NCI-H524 treated with DMSO at 0.1 percent for 48 hours (cell line): Measurements from ENCODE around the gene MAN1B1.

Experiments used
- DNase-seq: peaks from one replicate; lab custom pipeline; 2025; lab: John Stamatoyannopoulos, UW

Gene MAN1B1

DNA sequence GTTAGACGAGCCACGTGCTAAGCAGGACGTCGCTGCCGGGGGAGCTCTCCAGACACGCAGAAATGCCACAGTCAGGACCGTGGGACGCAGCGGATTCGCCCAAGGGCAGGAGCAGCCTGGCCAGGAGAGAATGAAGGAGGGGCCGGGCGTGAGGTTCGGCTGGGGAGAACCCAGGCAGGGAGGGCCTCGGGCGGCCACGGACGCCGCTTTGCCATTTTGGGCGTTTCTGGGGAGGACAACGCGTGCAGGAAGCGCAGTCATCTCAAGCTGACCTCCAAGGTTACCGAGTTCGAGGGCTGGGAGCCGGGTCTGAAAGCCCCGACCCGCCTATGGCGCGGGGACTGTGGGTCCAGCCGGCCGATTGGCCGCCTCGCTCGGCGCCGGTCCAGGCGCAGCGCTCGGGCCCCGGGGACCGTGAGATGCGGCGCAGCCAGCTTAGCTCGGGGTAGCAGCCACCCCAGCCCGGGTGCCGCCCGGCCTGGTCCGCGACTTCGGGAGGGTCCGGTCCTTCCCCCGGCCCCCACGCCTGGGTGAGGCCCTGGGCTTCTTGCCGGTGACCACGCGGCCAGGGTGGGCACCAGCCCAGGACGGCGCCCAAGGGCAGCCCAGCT, 760 bp upstream of the MAN1B1 start:
- DNase-seq = no peak

GRCh38 chr9:137087409-137087925, 682 bp downstream of the MAN1B1 start:
- no peak for DNase-seq

GRCh38 chr9:137088121-137088520, 1.3 kb downstream of the MAN1B1 start:
- DNase-seq = no peak

DNA sequence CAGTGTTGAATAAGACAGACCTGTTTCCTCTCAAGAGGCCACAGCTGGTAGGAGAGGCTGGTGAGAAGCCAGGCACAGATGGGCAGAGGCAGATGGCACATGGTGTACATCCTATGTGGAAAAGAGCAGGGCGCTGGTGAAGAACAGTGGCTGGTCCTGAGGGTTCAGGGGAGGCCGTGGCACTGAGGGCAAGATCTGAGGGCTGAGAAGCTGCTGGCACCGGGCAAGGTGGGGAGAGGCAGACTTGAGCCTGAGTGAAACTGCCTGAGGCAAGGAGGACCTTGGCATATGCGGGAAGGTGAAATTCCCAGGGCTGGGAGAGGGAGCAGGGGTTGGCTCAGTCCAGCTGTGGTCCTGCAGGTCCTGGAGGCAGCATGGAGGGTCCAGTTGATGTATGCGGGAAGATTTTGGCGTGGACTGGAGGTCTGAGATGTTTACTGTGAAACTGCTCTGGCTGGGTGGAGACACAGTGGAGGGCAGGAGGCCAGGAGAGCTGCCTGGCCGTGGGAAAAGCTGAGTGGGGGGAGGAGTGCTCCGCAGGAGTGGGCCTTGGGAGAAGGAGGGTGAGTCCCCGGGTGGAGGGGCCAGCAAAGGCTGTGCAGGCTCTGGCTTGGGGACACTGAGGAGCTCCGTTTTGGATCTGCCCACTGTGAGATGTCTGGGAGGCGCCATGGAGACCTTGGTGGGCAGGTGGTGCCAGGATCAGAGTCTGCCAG, 2.6 kb downstream of the MAN1B1 start:
- peak; percentile 77 for DNase-seq

DNA sequence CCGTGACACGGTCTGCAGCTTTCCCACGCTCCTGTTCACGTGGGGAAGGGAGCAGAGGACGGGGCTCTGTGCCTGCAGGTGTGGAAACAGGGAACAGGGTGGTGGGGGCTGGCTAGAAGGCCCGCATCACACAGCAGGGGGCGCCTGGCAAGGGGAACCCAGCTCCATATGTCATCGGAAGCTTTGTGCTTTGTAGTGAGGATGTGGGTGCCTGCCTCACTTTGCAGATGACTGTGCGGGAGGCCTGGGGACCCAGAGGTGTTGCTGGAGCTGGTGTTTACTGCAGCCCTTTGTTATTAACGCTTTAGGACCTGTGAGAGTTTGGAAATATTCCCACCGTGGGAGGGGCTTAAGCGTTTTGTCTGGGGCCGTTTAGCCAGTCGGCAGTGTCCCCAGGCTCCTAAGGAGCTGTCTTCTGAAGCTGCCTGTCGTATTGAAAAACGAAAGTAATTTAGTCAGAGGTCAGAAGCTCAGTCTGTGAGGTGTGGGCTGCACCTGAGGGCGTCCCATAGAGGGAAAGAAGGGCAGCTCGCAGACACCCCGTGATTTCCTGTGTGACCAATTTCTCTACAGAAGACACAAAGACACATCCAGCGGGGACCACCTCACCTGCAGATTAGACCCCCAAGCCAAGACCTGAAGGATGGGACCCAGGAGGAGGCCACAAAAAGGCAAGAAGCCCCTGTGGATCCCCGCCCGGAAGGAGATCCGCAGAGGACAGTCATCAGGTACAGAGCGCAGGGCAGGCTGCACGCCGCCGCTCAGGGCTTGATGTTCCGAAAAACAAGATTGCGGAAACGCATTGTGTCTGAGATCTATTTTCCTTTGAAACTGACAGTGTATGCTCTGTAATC, 9.1 kb downstream of the MAN1B1 start:
- DNase-seq = no peak

GRCh38 chr9:137096785-137097546, 10.2 kb downstream of the MAN1B1 start:
- DNase-seq = no peak

GRCh38 chr9:137097761-137098462, 11.1 kb downstream of the MAN1B1 start:
- no peak for DNase-seq

- DNase-seq = no peak
These were observed 12.4 kb downstream of the MAN1B1 start for GRCh38 chr9:137099231-137099630.

DNA sequence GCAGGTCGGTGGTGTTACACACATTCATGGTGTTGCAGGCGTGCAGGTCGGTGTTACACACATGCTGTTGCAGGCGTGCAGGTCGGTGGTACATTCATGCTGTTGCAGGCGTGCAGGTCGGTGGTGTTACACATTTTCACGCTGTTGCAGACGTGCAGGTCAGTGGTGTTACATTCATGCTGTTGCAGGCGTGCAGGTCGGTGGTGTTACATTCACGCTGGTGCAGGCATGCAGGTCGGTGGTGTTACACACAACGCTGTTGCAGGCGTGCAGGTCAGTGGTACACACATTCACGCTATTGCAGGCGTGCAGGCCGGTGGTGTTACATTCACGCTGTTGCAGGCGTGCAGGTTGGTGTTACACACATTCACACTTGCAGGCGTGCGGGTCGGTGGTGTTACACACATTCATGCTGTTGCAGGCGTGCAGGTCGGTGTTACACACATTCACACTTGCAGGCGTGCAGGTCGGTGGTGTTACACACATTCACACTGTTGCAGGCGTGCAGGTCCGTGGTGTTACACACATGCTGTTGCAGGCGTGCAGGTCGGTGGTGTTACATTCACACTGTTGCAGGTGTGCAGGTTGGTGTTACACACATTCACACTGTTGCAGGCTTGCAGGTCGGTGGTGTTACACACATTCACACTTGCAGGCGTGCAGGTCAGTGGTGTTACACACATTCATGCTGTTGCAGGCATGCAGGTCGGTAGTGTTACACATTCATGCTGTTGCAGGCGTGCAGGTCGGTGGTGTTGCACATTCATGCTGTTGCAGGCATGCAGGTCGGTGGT, 16.6 kb downstream of the MAN1B1 start:
- no peak for DNase-seq

DNA sequence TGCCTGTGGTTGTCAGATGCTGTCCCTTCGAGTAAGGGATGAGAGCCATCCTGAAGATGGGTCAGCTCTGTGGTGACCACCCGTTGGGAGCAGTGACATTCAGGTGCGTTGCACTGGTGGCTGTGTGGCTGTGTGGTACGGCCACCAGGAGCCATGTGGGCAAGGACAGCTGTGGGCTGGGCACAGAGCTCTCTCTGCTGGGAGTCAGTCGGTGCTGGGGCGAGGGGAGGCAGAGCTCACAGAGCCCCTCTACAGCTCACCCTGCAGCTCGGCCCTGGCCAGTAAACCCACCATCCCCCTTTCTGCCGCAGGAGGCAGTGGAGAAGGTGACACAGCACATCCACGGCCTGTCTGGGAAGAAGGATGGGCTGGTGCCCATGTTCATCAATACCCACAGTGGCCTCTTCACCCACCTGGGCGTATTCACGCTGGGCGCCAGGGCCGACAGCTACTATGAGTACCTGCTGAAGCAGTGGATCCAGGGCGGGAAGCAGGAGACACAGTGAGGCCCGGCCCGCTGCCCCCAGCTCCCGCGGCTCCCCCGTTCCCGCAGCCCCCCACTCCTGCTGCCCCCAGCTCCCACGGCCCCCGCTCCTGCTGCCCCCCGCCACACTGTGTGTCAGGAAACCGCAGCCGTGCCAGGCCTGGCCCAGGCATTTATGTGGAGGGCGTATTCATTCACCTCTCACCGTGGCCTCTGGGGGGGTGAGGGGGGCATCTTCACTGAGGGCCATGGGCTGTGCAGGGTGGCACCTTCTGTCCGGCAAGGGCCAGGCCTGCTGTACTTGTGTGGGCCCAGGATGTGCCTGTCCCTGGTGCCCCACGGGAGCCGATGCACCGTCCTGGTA, 19.3 kb downstream of the MAN1B1 start:
- no peak for DNase-seq

DNA sequence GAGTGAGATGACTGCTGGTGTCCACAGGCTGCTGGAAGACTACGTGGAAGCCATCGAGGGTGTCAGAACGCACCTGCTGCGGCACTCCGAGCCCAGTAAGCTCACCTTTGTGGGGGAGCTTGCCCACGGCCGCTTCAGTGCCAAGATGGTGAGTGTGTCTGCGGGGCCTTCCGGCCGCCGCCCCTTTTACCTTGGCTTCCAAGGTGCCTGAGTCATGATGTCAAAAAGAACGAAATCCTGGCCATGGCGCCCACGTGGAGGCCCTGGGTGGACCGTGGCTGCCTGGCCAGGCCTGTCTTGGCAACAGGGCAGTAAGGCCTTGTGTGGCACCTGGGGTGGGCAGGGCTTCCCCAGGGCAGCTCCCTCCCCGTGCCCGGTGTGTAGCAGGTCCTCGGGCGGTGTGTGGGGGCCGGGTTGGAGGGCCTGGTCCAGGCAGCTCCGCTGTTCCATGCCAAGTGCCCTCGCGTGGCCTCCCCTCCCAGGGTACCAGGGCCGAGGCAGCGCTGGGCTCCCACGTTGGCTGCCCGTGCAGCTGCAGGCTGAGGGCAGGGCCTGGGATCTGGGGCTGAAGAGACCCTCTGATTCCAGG, 20.0 kb downstream of the MAN1B1 start:
- DNase-seq = no peak

DNA sequence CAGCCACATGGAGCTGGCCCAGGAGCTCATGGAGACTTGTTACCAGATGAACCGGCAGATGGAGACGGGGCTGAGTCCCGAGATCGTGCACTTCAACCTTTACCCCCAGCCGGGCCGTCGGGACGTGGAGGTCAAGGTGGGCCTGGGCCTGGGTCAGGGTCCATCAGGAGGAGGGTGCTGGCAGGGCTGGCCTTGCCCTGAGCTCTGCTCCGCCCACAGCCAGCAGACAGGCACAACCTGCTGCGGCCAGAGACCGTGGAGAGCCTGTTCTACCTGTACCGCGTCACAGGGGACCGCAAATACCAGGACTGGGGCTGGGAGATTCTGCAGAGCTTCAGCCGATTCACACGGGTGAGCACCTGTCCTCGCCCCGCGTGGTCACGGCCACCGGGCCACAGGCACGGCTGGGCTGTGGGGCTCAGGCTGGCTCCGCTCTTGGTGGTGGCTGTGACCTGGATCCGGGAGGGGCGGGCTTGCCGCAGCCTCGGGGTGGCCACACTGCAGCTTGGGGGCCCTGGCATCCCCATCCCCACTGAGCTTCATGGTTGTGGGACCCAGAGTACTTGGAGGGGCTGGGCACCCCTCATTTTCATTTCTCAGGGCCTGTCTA, 20.6 kb downstream of the MAN1B1 start:
- DNase-seq = no peak

GRCh38 chr9:137107982-137108381, 21.2 kb downstream of the MAN1B1 start:
- no peak for DNase-seq

- DNase-seq = no peak
These were observed 21.9 kb downstream of the MAN1B1 start for GRCh38 chr9:137108608-137109249.

- DNase-seq = no peak
These were observed 22.7 kb downstream of the MAN1B1 start for GRCh38 chr9:137109250-137110146.

DNA sequence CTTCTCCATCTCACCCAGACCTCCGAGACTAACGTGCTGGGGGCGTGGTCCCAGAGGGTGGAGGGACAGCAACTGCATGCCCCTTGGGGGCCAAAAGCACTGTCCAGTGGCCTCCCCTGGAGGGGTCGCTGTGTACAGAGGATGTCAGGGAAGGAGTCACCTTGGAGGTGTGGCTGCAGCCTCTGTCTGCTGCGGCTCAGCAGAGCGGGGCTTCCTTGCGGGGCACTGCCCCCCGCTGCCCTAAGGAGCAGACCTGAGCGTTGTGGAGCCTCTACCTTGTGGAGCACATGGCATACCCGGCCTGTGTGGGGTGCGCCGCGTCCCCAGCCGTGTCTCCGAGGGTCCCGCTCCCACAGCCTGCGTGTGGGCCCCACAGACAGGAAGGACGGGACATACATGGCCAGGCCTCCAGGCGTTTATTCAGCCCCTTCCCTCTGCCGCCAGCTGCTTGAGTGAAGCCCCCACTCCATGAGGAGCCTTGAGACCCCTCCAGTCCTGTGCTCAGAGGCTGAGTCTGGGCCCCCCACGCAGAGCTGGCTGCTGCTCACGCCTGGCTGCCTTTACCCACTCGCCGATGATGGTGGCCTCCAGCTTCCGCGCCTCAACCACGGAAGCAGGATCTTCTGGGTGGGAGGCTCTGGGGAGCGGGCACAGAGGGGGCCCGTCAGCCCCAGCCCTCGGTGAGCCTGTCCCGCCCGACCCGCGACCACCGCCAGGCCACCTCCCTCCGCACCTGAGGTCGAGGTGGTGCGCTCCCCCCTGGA, 23.5 kb downstream of the MAN1B1 start:
- DNase-seq = no peak
